Small intestine (tissue), 7 donors: ENCODE results near the gene EGFR. TPM values are rescaled to one million over a fixed set of nuclear protein-coding genes. Genes with fewer than 3 reads are reported as not detected.

Source experiments
- DNase-seq, 2 donors: peaks; one replicate each; pipeline versions ENCODE4 v3.0.0 to v3.0.0-alpha.2; 2013
- FAIRE-seq: peaks from 2 replicates; lab custom pipeline; 2012; peaks lifted over from hg19 to GRCh38; lab: Jason Lieb, UNC
- H3K27ac ChIP-seq, 3 donors: one replicate each; pipeline ENCODE4 v1.5.1; 2013; ENCODE audit warnings: low read length in 2 of 3, mild to moderate bottlenecking in 2 of 3, control low read depth in 1 of 3, inconsistent platforms in 1 of 3, low read depth in 1 of 3, moderate library complexity in 1 of 3
- H3K27me3 ChIP-seq, 3 donors: one replicate each; pipeline ENCODE4 v1.6.1; 2013; ENCODE audit warnings: low read length in 3 of 3, inconsistent platforms in 1 of 3; ENCODE audit not compliant: control insufficient read depth in 3 of 3, insufficient read depth in 3 of 3
- H3K36me3 ChIP-seq, 3 donors: one replicate each; pipeline ENCODE4 v1.6.1; 2013; ENCODE audit warnings: low read length in 3 of 3, inconsistent platforms in 1 of 3, low read depth in 1 of 3, mild to moderate bottlenecking in 1 of 3, moderate library complexity in 1 of 3; ENCODE audit not compliant: control insufficient read depth in 3 of 3, insufficient read depth in 2 of 3
- H3K4me1 ChIP-seq, 3 donors: one replicate each; pipeline ENCODE4 v1.6.1; 2013; ENCODE audit warnings: low read length in 2 of 3, inconsistent platforms in 1 of 3, low read depth in 1 of 3, mild to moderate bottlenecking in 1 of 3, moderate library complexity in 1 of 3; ENCODE audit not compliant: control insufficient read depth in 3 of 3, insufficient read depth in 2 of 3
- H3K4me3 ChIP-seq, 3 donors: one replicate each; pipeline ENCODE4 v1.5.1; 2013; ENCODE audit warnings: low read length in 3 of 3, control low read depth in 1 of 3, inconsistent platforms in 1 of 3, low read depth in 1 of 3, mild to moderate bottlenecking in 1 of 3, moderate library complexity in 1 of 3
- H3K9me3 ChIP-seq, 2 donors: one replicate each; pipeline ENCODE4 v1.6.1; 2013; ENCODE audit warnings: low read depth in 1 of 2, low read length in 1 of 2; ENCODE audit not compliant: control insufficient read depth in 2 of 2, insufficient read depth in 1 of 2
- WGBS, 3 donors: extraction: QIAGEN DNeasy Blood & Tissue Kit; methylation state at CpG; one replicate each; pipeline ENCODE4 v1.1.7; 2013; 5-methylcytosine and 5-hydroxymethylcytosine counted together
- polyA plus RNA-seq, 4 donors: library from polyadenylated mRNA; stranded (reverse) in 3 of 4; unstranded in 1 of 4; fragments of 200-250 nt in 3 of 4; fragments of 120-200 nt in 1 of 4; gene quantifications; one replicate each; pipeline versions ENCODE4 v1.2.1 to v1.2.3, GENCODE V29; 2013
- donor health status: healthy with polysubstance abuse.
- donor health status: control.
- donor health status: control.
- donor health status: Bipolar disorder and iron deficiency.
- donor health status: healthy.

Gene EGFR
- polyA plus RNA-seq, 4 donors: 2.2 to 30.5 (median 6.0) TPM

DNA sequence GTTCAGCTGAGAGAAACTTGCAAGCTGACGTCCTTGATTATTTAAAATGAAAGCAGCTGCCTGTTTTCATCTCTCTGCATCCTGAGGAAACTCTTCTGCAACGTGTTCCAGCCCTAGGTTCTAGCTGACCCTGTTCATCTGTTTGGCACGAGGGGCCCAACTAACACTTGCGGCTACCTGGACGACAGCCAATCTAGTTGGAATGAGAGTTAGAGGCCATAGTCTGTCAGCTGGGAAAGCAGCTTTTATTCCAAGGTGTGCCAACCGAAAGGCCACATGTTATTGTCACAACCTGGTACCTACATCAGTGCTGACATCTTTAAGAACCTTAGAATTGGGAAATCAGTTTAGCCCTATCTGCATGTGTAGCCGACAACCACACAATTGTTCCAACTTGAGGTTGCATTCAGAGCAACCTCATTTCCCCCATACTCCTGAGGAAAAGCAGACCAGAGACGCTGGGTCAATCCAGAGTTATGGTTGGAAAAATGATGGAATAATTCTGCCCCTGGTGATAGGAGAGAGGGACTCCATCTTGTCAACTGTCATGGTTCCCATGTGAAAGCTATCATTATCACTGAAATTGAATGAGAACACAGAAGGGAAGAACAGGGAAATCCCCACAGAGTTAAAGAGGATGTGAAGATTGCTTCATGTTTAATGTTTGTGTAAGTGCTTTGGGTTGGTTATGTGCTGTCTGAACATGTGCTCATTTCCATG is 121.6 kb downstream of the EGFR start:
- WGBS, 3 donors: 21 to 34% (median 30%) methylated on average over 7 to 8 of the region's 8 CpGs

GRCh38 chr7:55140941-55141278 is 122.1 kb downstream of the EGFR start:
- FAIRE-seq: no peak
- H3K27ac ChIP-seq: no peak overlapping the region
- peaks cover 0 to 3% of the 10 kb centered on the region in 2 donors for H3K9me3 ChIP-seq
- H3K4me3 ChIP-seq: no peak overlapping the region
- H3K27me3 ChIP-seq: no peaks in the 10 kb centered on the region
- peaks cover 0 to 23% (median 2%) of the 10 kb centered on the region in 3 donors for H3K36me3 ChIP-seq
- H3K4me1 ChIP-seq: peaks cover 0 to 6% (median 0%) of the 10 kb centered on the region in 3 donors
- DNase-seq: no peak

More for the DNA sequence above, 121.6 kb downstream of the EGFR start:
- H3K4me1 ChIP-seq: peaks cover 0 to 6% (median 0%) of the 10 kb centered on the region in 3 donors
- DNase-seq: peak in 1 of 2 donors; percentile 55
- no peak overlapping the region for H3K4me3 ChIP-seq
- H3K36me3 ChIP-seq: peaks cover 0 to 20% (median 2%) of the 10 kb centered on the region in 3 donors
- peak overlapping the region in 1 of 3 donors; percentile 56 for H3K27ac ChIP-seq
- peaks cover 0 to 3% of the 10 kb centered on the region in 2 donors for H3K9me3 ChIP-seq
- H3K27me3 ChIP-seq: no peaks in the 10 kb centered on the region
- FAIRE-seq: no peak

DNA sequence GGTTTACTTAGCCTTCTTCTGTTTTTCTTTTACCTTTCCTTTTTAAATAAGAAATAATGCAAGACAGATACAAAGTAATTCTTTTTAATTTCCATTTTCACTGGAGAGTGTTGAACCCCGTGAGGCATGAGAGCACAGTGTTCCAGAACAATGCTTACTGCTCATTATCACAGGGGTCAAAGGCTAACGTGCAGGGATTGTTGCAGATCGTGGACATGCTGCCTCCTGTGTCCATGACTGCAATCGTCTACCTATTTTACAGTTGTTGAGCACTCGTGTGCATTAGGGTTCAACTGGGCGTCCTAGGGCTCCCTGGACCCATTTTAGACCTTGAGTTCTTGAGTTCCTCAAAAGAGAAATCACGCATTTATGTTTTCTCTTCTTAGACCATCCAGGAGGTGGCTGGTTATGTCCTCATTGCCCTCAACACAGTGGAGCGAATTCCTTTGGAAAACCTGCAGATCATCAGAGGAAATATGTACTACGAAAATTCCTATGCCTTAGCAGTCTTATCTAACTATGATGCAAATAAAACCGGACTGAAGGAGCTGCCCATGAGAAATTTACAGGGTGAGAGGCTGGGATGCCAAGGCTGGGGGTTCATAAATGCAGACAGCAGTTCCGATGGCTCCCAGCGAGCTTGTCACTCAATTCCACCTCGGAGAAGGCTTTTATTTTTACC is 124.2 kb downstream of the EGFR start:
- H3K4me3 ChIP-seq: no peak overlapping the region
- DNase-seq (peak in 1 of 2 donors; percentile 79), FAIRE-seq (no peak)
- no peak overlapping the region for H3K27ac ChIP-seq
- peaks cover 0 to 40% (median 9%) of the 10 kb centered on the region in 3 donors for H3K36me3 ChIP-seq
- no peaks in the 10 kb centered on the region for H3K27me3 ChIP-seq
- peaks cover 0 to 6% (median 0%) of the 10 kb centered on the region in 3 donors for H3K4me1 ChIP-seq
- H3K9me3 ChIP-seq: peaks cover 0 to 3% of the 10 kb centered on the region in 2 donors
- WGBS, 3 donors: 64 to 79% (median 70%) methylated on average over 13 of the region's 13 CpGs

- Histone ChIP-seq H3K27ac (no peak overlapping the region), H3K9me3 (no peaks in the 10 kb centered on the region), H3K27me3 (no peaks in the 10 kb centered on the region), H3K36me3 (peaks cover 0 to 42% (median 9%) of the 10 kb centered on the region in 3 donors), H3K4me1 (peaks cover 0 to 6% (median 0%) of the 10 kb centered on the region in 3 donors), H3K4me3 (no peak overlapping the region)
- WGBS, 3 donors: 86 to 88% (median 87%) methylated on average over 24 to 25 of the region's 25 CpGs
- DNase-seq (no peak), FAIRE-seq (no peak)
Measured at GRCh38 chr7:55144333-55145317, 125.8 kb downstream of the EGFR start.

- H3K4me1 ChIP-seq: peaks cover 0 to 4% (median 0%) of the 10 kb centered on the region in 3 donors
- no peak for FAIRE-seq
- no peaks in the 10 kb centered on the region for H3K27me3 ChIP-seq
- H3K4me3 ChIP-seq: no peak overlapping the region
- DNase-seq: no peak
- no peaks in the 10 kb centered on the region for H3K9me3 ChIP-seq
- 75 to 80% (median 78%) methylated on average over 4 of the region's 4 CpGs for WGBS, 3 donors
- peaks cover 0 to 45% (median 9%) of the 10 kb centered on the region in 3 donors for H3K36me3 ChIP-seq
- no peak overlapping the region for H3K27ac ChIP-seq
Measured at GRCh38 chr7:55145606-55146005, 126.8 kb downstream of the EGFR start.

GRCh38 chr7:55147101-55147500 is 128.3 kb downstream of the EGFR start:
- no peaks in the 10 kb centered on the region for H3K9me3 ChIP-seq
- H3K27ac ChIP-seq: no peak overlapping the region
- H3K27me3 ChIP-seq: no peaks in the 10 kb centered on the region
- no peaks in the 10 kb centered on the region for H3K4me1 ChIP-seq
- no peak overlapping the region for H3K4me3 ChIP-seq
- no peak for DNase-seq
- WGBS, 3 donors: 89 to 91% (median 89%) methylated on average over 8 of the region's 8 CpGs
- FAIRE-seq: no peak
- H3K36me3 ChIP-seq: peaks cover 0 to 56% (median 9%) of the 10 kb centered on the region in 3 donors

- Histone ChIP-seq H3K4me3 (no peak overlapping the region), H3K27ac (no peak overlapping the region), H3K36me3 (peaks cover 0 to 59% (median 10%) of the 10 kb centered on the region in 3 donors), H3K27me3 (no peaks in the 10 kb centered on the region), H3K4me1 (no peaks in the 10 kb centered on the region), H3K9me3 (no peaks in the 10 kb centered on the region)
- no peak for DNase-seq
- no peak for FAIRE-seq
- WGBS, 3 donors: 83 to 98% (median 88%) methylated on average over 2 of the region's 2 CpGs
Measured at GRCh38 chr7:55147736-55148135, 128.9 kb downstream of the EGFR start.

GRCh38 chr7:55148571-55148970 is 129.8 kb downstream of the EGFR start:
- H3K4me3 ChIP-seq: no peak overlapping the region
- no peak overlapping the region for H3K27ac ChIP-seq
- WGBS, 3 donors: 58 to 67% (median 58%) methylated on average over 3 of the region's 3 CpGs
- H3K9me3 ChIP-seq: no peaks in the 10 kb centered on the region
- no peaks in the 10 kb centered on the region for H3K27me3 ChIP-seq
- FAIRE-seq (no peak), DNase-seq (no peak)
- peaks cover 0 to 59% (median 12%) of the 10 kb centered on the region in 3 donors for H3K36me3 ChIP-seq
- no peaks in the 10 kb centered on the region for H3K4me1 ChIP-seq
